Thyroid gland (tissue), 4 donors: ENCODE measurements around the gene RABGAP1.

Experiments
- POLR2A ChIP-seq, 2 donors: fragments of 450-650 bp; IDR thresholded peaks; one replicate each; pipeline ENCODE4 v1.6.1; 2017; ENCODE audit warnings: antibody characterized with exemption in 2 of 2, mild to moderate bottlenecking in 2 of 2, moderate library complexity in 1 of 2
- TF ChIP-seq, protein P1 (sequence below), 6 experiments: fragments of 200-600 bp in 3 of 6; fragments of 450-650 bp in 3 of 6; sonication (generic) in 3 of 6; IDR thresholded peaks; one replicate each; pipeline ENCODE4 v1.5.1; 2016 to 2019; ENCODE audit warnings: antibody characterized with exemption in 6 of 6, mild to moderate bottlenecking in 2 of 6, inconsistent platforms in 1 of 6, moderate library complexity in 1 of 6

DNA sequence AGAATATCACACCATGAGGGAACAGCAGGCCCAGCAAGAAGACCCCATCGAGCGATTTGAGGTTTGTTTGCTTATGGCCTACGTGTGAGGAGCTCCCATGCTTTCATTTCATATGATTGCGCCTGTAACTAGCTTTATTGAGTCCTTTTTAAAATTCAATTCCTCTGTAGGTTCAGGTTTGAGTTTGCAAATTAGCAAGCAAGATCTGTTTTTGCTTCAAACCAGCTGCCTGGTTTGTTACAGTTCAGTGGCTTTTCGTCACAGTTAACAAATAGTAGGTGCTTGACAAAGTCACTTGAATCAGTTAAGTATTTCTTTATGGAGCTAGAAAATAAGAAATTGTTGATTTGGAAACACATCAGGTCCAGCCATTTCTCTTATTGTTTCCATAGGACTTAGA, 149.0 kb downstream of the RABGAP1 start:
- TF ChIP-seq, protein P1, sequence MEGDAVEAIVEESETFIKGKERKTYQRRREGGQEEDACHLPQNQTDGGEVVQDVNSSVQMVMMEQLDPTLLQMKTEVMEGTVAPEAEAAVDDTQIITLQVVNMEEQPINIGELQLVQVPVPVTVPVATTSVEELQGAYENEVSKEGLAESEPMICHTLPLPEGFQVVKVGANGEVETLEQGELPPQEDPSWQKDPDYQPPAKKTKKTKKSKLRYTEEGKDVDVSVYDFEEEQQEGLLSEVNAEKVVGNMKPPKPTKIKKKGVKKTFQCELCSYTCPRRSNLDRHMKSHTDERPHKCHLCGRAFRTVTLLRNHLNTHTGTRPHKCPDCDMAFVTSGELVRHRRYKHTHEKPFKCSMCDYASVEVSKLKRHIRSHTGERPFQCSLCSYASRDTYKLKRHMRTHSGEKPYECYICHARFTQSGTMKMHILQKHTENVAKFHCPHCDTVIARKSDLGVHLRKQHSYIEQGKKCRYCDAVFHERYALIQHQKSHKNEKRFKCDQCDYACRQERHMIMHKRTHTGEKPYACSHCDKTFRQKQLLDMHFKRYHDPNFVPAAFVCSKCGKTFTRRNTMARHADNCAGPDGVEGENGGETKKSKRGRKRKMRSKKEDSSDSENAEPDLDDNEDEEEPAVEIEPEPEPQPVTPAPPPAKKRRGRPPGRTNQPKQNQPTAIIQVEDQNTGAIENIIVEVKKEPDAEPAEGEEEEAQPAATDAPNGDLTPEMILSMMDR (IDR thresholded peaks at IDR 0.05) = no peak
- TF ChIP-seq POLR2A (IDR thresholded peaks at IDR 0.05) = no peak
